GM21360 (cell line): ENCODE data around the gene RHBDD3.
"Not testable (repeated sequence)": the region's sequence is repeated elsewhere in the genome, so short reads cannot be mapped to it uniquely, and the experiment has no call there.

Experiments used
- ATAC-seq: cut with Tn5 transposase; IDR thresholded peaks from one replicate; pipeline ENCODE4 v1.9.1; 2021; ENCODE audit warnings: mild to moderate bottlenecking, moderate library complexity; ENCODE audit not compliant: unreplicated experiment

The RHBDD3 gene

DNA sequence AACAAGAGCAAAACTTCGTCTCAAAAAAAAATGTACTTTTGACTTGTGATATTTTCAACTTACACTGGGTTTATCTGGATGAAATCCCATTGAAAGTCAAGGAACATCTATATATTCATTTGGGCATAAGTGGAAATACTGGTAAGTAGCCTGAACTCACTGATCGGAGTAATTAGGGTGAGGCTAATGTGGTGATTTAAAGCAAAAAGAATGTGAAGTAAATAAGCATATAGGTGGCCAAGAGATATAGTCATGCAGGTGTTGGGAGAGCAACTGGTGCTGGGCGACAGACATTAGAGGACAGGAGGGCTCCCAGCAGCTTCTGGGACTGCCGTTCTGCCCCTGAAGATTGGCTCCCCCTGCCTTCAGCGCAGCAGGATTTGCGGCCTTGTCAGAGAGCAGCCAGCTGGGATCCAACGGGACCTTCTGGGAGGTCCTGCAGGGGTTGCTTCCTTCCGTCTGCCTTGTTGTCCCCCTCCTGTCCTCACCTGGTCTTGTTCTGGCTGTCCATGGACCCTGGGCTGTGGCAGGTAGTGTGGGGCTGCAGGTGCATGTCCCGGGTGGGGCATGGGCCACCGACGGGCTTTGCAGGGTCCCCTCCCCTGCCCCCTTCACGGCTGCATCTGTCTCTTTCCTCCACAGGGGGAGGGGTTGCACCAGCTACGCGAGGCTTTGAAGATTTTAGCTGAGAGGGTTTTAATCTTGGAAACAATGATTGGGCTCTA, 14.1 kb downstream of the RHBDD3 start:
- ATAC-seq, result no peak

DNA sequence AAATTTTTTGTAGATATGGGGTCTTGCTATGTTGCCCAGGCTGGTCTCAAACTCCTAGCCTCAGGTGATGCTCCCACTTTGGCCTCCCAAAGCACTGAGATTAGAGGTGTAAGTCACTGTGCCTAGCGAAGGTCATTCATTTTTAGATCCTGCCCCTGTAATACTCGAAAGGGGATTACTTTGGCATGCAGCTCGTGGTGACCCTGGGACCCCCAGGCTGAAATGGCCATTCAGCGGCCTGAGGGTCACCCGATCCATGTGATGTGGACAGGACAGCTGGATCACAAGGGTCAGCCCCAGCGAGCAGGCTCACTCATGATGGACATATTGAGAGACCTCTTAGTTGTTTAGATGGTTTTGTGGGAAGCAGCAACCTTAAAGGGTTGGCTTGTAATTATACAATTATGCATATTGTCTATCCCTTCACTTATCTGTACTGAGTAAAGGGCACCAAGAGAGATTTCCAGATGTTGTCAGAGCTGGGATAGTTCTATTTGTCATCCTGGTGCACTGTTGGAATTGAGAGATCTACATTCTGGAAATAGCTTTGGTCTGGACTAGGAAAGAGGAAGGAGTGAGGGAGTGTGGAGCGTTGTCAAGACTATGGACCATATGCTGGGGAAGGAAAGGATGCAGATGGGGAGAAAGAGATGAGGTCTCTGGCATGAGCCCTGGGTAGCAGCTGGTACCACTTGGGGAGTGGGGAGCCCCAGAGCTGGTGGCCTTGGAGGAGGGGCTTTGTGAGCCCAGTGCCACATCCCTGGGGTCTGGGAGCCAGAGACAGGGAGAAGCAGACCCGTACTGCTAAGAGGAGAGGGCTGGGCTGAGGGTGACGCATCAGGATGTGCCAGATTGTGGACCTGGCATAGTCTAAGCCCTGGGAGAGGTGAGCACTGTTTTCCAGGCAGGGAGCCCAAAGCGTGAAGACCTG, 15.5 kb downstream of the RHBDD3 start:
- no peak for ATAC-seq

DNA sequence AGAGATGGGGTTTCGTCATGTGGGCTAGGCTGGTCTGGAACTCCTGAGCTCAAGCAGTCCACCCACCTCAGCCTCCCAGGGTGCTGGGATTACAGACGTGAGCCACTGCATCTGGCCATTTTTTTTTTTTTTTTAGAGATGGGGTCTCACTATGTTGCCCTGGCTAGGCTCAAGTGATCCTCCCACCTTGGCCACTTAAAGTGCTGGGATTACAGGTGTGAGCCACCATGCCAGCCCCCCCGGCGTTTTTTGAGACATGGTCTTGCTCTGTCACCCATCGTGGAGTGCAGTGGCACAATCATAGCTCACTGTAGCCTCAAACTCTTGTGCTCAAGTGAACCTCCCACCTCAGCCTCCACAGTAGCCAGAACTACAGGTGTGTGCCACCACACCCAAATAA, 16.5 kb downstream of the RHBDD3 start:
- ATAC-seq, result no peak

DNA sequence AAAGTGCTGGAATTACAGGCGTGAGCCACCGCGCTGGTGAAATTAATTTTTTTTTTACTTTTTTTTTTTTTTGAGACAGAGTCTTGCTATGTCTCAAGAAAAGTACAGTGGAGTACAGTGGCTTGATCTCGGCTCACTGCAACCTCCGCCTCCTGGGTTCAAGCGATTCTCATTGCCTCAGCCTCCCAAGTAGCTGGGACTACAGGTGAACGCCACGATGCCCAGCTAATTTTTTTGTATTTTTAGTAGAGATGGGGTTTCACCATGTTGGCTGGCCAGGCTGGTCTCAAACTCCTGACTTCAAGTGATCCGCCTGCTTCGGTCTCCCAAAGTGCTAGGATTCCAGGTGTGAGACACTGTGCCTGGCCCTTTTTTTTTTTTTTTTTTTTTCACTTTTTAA, 19.9 kb downstream of the RHBDD3 start:
- ATAC-seq, result not testable (repeated sequence)

DNA sequence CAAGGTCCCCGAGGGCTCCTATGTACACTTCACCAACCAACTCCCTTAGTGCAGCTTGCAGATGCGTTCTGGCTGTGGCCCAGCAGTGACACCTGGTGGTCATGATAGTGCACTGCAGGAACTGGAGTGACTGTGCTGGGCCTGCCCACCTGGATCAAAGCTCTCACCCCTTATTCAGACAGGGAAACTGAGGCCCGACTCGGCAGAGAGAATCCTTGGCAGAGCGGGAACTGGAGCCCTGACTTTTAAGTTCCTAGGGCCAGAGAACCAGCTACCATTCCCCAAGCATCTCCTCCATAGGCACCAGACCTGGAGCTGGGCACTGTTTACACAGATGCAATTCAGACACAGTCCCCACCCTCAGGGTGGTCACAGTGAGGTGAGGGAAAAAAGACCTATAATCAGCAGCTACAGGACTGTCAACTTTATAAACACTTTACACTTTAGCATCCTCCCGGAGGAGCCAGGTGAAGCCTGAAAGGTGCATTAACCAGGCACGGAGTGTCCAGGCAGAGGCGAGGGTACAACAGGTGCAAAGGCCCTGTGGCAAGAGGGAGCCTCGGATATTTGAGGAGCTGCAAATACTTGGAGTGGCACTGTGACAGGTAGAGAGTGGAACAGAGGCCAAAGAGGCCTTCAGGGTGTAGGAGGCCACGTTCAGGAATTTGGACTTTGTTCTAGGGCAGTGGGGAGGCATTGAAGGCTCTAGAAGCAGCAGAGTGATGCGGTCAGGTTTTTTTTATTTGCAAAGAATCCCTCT, 22.0 kb downstream of the RHBDD3 start:
- no peak for ATAC-seq

DNA sequence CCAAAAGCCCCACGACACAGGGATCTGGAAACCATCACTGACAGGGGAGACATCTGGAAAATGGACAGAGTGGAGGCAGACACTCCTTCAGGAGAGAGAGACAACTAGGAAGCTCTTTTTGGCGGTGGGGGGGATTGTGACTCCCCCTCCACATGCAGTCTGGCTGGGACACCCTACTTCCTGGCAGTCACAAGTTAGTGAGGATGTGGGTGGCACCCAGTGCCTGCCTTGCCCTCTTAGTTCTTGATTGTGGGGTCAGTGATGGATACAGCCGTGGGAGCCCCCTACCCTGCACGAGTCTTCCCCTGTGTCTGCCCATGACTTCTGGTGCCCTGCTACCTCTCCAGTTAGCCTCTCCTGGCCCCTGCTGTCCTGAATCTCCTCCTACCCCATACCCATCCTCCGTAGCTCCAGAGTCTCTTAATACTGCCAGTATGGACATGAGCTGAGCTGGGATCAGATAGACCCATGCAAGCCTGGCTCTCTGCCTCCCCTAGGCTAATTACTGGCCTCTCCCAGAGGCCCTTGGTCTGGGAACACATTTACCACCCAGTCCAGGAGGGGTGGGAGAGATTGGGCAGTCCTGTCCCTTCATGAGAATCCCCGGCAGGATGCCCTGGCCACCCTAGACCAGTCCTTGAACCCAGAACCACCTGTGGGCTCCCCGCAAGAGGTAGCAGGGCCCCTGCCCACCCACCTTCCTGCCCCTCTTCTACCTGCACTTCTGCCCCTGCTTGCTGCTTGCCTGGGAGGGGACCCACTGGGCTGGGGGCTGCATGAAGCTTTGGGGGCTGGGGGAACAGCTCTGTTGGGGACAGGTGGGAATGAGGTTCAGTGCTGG, 22.8 kb downstream of the RHBDD3 start:
- no peak for ATAC-seq

DNA sequence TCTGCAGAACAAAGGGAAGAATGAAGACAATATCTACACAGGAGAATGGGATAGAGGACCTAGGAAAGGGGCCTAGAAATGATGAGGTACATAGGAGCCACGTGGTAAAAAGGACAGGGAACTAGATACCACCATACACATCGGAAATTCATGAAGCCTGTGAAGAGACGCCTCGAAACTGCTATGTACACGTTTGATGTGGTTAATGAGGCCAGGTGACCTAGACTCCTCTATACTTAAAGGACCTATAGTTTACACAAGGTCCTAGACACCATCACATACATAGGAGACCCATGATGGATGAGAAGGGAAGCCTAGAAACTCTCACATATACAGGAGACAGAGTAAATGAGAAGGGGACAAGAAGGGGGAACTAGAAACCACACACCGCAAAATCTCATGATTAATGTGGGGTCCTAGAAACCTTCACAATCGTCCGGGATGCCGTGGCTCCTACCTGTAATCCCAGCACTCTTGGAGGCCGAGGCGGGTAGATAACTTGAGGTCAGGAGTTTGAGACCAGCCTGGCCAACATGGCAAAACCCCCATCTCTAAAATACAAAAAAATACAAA, 23.8 kb downstream of the RHBDD3 start:
- ATAC-seq, result no peak

DNA sequence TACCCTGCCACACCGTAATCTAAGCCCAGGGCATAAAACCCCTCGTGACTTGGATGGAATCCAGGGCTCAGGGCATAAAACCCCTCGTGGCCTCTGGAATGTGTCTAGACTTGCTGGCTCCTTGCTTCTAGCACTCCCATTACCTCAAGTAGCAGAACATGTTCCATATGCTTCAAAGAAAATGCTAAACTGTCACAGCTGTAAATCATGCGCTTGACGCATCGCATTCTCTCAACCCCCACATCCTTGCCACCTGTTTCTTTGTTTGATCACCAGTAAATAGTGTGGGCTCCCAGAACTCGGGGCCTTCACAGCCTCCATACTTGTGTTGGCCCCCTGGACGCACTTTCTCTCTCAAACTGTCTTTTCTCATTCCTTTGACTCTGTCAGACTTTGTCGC, 27.3 kb downstream of the RHBDD3 start:
- not testable (repeated sequence) for ATAC-seq

DNA sequence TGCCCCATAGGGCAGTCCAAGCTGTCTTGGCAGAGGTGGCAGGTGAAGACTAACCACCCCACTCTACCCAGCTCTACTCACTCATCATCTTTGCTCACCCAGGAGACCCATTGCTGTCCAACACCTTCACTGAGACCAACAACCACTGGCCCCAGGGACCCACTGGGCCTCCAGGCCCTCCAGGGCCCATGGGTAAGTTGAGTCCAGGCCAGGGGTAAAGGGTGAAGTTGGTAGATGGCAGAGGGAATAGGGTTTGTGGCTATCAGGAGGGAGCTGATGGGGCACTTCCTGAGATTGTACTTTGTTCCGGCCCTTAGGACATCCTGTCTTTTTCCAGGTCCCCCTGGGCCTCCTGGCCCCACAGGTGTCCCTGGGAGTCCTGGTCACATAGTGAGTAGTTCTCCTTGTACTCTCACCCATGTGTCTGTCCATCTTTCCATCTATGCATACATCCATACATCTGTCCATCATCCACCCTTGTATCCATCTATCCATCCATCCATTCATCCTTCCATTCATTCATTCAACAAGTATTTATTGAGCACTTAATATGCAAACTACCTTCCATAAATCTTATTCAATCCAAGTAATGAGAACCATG, 34.4 kb downstream of the RHBDD3 start:
- ATAC-seq, result no peak

DNA sequence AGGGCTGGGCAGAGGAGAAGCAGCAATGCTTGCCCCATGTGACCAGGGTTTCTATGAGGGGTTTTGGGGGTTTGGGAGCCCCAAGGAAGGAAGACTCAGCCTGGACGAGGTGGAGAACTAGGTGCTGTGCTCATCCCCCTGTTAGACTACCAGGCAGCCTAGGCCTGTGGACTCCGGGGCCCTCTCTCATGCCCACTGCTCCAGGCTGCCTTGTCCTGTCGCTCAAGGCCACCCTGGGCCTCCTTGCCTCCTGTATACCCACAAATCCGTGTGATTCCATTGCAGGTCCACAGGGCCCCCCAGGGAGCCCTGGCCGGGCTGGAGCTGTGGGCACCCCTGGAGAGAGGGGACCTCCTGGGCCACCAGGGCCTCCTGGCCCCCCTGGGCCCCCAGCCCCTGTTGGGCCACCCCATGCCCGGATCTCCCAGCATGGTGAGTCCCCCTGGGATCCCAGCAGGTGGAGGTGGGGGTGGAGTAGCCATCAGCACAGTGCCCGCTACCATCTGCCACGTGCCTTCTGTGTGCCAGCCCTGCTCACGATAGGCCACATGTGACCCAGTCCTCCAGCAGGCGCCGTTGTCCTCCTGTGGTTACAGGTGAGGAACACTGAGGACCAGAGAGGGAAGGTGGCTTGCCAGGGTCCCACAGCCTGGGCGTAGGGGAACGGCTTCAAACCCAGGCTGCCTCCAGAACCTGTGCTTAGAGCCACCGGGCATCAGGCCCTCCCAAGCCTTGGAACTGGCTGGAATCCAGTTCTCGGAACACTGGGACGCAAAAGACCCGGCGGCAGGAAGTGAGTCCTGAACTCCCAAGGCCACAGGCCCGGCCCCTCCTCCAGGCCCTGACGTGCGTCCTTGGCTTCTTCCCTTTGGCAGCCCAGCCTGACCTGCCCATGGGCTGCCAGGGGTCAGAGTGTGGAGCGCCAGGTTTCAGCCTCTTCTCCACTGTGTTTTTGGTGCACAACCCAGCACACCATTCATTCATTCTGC, 35.5 kb downstream of the RHBDD3 start:
- ATAC-seq, result no peak

DNA sequence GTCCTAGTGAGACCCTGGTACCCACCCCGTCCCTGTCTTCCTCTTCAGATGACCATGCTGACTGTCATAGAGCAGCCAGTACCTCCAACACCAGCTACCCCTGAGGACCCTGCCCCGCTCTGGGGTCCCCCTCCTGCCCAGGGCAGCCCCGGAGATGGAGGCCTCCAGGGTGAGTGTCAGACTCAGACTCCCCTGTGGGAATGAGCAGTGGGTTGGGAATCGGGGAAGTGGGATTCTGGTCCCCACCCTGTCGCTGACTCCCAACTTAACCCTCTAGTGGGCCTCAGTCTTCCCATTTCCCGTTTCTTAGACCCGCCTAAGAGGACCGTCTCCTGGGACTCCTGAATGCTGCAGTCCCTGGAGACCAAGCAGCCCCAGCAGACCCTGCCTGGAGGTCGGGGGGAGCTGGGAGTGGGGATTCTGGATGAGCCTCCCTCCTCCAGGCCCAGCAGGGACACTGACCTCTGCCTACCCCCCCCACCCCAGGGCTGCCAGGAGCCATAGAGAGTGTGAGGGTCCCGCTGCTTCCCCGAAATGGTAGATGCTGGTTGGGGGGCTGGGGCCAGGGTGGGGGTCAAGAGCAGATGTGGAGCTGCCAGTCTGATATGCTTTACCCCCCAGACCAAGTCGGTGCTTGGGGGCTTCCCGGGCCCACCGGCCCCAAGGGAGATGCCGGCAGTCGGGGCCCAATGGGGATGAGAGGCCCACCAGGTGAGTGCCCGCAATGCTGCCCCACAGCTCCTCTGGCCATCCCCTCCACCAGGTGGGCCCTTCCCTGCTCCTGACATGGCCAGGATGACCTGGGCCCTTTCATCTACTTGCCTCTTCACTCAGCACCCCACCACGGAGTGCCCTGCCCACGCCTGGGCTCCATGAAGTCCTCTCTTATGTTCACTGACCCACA, 36.6 kb downstream of the RHBDD3 start:
- no peak for ATAC-seq

DNA sequence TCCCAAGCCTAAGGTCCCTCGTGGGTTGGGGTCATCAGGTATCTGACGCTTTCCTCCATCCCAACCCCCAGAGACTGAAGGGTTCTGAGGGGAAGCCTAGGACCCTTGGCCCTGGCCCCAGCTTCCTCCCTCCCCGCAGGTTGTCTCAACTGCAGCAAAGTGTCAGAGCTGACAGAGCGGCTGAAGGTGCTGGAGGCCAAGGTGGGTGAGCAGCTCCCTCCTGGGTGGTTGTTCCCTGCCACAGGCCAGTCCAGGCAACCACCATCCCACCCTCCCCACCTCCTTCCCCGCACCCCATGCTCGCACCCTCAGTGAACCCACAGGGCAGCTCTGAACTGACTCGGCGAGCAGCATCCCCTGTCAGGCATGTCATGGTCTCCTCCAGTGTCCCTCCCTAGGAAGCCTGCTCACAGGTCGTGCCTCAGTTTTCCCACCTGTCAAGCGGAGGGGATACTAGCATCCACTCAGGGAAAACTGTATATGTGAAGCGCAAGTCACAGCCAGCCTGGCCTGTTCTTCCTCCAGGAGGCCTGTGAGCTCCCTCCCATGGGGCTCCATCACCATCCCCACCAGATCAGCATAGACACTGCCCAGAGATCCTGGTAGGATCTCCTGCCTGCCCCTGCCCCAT, 41.3 kb downstream of the RHBDD3 start:
- no peak for ATAC-seq

DNA sequence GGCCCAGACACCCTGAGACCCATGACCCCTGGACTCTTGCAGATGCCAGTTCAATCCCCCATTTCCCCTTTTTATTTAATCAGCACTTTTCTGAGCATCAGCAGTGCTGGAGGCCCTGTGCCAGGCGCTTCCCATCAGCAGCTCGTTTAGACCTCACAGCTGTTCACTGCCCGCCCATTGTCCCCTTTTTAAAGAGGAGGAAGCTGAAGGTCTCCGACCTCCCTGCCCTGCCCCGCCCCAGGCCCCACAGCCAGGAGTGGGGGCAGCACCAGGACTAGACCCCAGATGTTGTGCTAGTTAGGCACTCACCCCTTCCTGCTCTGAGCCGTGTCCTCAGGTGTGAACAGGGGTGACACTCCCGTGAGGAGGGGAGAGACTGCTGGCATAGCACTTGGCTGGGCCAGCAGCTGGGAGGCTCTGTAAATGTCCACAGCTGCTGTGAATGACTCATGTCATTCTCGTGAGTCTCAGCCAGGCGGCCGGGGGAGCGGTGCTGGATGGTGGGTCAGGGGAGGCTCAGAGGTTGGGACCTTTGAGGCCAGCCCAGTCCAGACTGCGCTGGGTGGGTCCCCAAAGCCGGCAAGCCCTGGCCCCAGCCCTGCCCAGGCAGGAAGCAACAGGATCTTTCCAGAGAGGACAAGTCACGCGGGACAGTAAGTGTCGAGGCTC, 42.2 kb downstream of the RHBDD3 start:
- ATAC-seq, result no peak

DNA sequence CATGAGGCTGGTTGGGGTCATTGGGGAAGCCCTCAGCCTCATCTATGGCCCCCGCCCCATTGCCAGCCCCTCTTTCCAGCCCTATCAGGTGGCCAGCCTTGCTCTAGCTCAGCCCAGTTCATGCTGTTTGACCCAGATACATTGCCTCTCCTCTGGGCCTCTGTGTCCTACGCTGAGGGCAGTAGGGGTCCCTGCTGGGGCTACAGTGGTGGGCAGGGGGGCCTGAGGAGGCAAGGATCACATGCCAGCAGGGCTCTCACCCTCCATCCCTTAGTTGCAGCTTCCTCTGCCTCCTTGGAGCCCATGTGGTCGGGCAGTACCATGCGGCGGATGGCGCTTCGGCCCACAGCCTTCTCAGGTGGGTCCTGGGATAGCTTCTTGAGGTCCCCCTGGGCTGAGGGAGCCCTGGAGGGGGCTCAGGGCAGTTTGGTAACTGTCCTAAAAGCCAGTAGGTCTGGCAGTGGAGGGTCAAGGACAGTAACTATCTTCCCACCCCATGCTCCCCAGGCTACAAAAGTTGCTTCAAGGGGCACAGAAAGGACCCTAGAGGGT, 42.8 kb downstream of the RHBDD3 start:
- no peak for ATAC-seq

DNA sequence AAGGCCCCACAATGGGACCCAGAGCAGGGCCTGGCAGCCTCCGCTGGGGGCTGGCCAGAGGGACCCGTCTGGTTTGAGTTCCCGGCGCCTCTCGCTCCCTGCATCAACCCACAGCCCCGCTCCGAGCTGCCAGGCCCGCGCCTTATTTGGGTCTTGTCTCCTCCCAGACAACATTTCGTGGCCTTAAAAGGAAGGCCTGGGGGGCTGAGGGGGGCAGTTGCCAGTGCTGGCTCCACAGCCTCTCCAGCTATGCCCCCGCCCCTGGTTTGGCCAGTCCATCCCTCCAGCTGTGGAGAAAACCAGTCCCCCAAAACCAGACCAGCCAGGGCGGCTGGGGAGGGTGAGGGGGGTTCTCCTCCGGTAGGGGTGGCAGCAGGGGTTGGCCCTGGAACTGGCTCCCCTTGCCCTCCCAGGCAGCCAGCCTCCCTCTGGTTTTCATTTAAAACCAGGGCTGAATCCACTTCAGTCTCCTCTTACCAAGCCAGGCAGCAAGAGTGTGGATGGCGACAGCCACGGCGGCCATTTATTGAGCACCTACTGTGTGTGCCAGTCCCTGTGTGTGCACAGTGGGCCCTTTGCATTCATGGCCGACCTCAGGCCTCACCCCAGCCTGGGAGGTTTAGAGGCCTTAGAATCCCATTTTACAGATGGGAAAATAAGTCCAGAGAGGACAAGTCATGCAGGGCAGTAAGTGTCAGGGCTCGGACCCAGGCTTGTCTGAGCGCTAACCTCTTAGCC, 43.5 kb downstream of the RHBDD3 start:
- ATAC-seq, result no peak
